Hepatocyte (in vitro differentiated cells): ENCODE measurements around the gene CASKIN1. TPM values are rescaled to one million over a fixed set of nuclear protein-coding genes. Genes with fewer than 3 reads are reported as not detected.

Source experiments
- DNase-seq: peaks from one replicate; pipeline ENCODE4 v3.0.0-alpha.2; 2016; ENCODE audit warnings: low spot score
- H2AFZ ChIP-seq: fragments of 200-600 bp; sonication (generic); 2 replicates; pipeline ENCODE4 v1.6.0; 2016; ENCODE audit warnings: antibody characterized with exemption, mild to moderate bottlenecking
- H3K27ac ChIP-seq: fragments of 200-600 bp; sonication (generic); 2 replicates; pipeline ENCODE4 v1.5.1; 2016; ENCODE audit warnings: mild to moderate bottlenecking
- H3K27me3 ChIP-seq: fragments of 200-600 bp; sonication (generic); 2 replicates; pipeline ENCODE4 v1.6.1; 2016
- H3K36me3 ChIP-seq: fragments of 200-600 bp; sonication (generic); replicated peaks from 2 replicates; pipeline ENCODE4 v1.5.1; 2016; ENCODE audit warnings: low read depth; ENCODE audit not compliant: insufficient read depth
- H3K4me1 ChIP-seq: fragments of 200-600 bp; sonication (generic); 2 replicates; pipeline ENCODE4 v1.5.1; 2016; ENCODE audit warnings: mild to moderate bottlenecking, moderate library complexity; ENCODE audit not compliant: insufficient read depth
- H3K4me2 ChIP-seq: fragments of 200-600 bp; sonication (generic); 2 replicates; pipeline ENCODE4 v1.6.0; 2016
- H3K4me3 ChIP-seq: fragments of 200-600 bp; sonication (generic); 2 replicates; pipeline ENCODE4 v1.5.1; 2016; ENCODE audit warnings: mild to moderate bottlenecking
- H3K79me2 ChIP-seq: fragments of 200-600 bp; sonication (generic); 2 replicates; pipeline ENCODE4 v1.6.0; 2017; ENCODE audit warnings: mild to moderate bottlenecking
- H3K9me2 ChIP-seq: fragments of 200-600 bp; sonication (generic); replicated peaks from 2 replicates; pipeline ENCODE4 v1.6.0; 2017; ENCODE audit warnings: mild to moderate bottlenecking; ENCODE audit not compliant: insufficient read depth
- H3K9me3 ChIP-seq: fragments of 200-600 bp; sonication (generic); 2 replicates; pipeline ENCODE4 v1.5.1; 2016; ENCODE audit warnings: low read depth, mild to moderate bottlenecking
- H4K20me1 ChIP-seq: fragments of 200-600 bp; sonication (generic); 2 replicates; pipeline ENCODE4 v1.6.0; 2016; ENCODE audit warnings: mild to moderate bottlenecking; ENCODE audit not compliant: insufficient read depth, poor library complexity, severe bottlenecking
- EZH2 ChIP-seq: fragments of 200-600 bp; sonication (generic); IDR thresholded peaks from 2 replicates; pipeline ENCODE4 v1.6.1; 2016; ENCODE audit warnings: antibody characterized with exemption, mild to moderate bottlenecking, borderline replicate concordance
- EZH2phosphoT487 ChIP-seq: fragments of 200-600 bp; sonication (generic); IDR thresholded peaks from one replicate; pipeline ENCODE4 v1.6.1; 2018; ENCODE audit warnings: antibody characterized with exemption, mild to moderate bottlenecking, low read depth, moderate library complexity; ENCODE audit not compliant: unreplicated experiment, severe bottlenecking
- WGBS: methylation state at CpG from one replicate; pipeline ENCODE4 v1.1.6; 2016; ENCODE audit warnings: low lambda C conversion rate; ENCODE audit errors: missing lambda C conversion rate; 5-methylcytosine and 5-hydroxymethylcytosine counted together
- polyA plus RNA-seq: library from polyadenylated mRNA; unstranded; fragments of >200 nt; fragmentation: Nextera tagmentation; extraction: Ambion mirVana; gene quantifications from 2 replicates; pipeline ENCODE4 v1.2.1, GENCODE V29; 2016
- total RNA-seq: library from RNA; depleted of rRNA; stranded (reverse); fragments of >200 nt; gene quantifications from 2 replicates; pipeline ENCODE4 v1.2.3, GENCODE V29; 2014
- TF ChIP-seq, protein P1 (sequence below): fragments of 200-600 bp; sonication (generic); IDR thresholded peaks from 2 replicates; pipeline ENCODE4 v1.5.1; 2016; ENCODE audit warnings: antibody characterized with exemption, mild to moderate bottlenecking; ENCODE audit not compliant: poor library complexity

CASKIN1 gene
- total and polyA plus RNA-seq, 2 experiments from 2014 or later, result 0.47 to 1.7 TPM

DNA sequence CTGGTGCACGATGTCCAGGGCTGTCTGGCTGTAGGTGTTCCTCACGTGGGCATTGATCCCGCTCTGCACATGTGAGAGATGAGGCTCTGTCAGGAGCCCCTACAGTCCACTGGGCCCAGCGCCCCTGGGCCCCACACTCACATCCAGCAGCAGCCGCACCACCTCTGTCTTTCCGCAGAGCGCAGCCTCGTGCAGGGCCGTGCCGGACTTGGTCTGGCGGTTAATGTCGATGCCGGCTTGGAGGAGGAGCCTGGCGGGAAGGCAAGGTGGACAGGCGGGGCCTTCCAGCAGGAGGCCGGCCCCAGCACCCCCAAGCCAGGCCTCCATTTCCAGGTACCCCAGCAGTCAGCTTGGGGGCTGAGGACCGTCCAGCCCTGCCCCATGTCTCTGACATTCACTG, 9.2 kb downstream of the CASKIN1 start:
- H3K9me3 ChIP-seq, result no peaks in the 10 kb centered on the region
- no peak overlapping the region for H2AFZ ChIP-seq
- no peaks in the 10 kb centered on the region for H3K27me3 ChIP-seq
- no peaks in the 10 kb centered on the region for H3K79me2 ChIP-seq
- no peak overlapping the region for H3K27ac ChIP-seq
- H3K9me2 ChIP-seq, result no peaks in the 10 kb centered on the region
- 90% methylated on average over 17 of the region's 17 CpGs for WGBS
- H3K4me2 ChIP-seq, result no peak overlapping the region
- H3K36me3 ChIP-seq, result no peaks in the 10 kb centered on the region
- no peaks in the 10 kb centered on the region for H4K20me1 ChIP-seq
- H3K4me1 ChIP-seq, result no peaks in the 10 kb centered on the region
- H3K4me3 ChIP-seq, result no peak overlapping the region
- DNase-seq, result no peak
- TF ChIP-seq EZH2 (no peak), EZH2phosphoT487 (no peak)
- TF ChIP-seq, protein P1, sequence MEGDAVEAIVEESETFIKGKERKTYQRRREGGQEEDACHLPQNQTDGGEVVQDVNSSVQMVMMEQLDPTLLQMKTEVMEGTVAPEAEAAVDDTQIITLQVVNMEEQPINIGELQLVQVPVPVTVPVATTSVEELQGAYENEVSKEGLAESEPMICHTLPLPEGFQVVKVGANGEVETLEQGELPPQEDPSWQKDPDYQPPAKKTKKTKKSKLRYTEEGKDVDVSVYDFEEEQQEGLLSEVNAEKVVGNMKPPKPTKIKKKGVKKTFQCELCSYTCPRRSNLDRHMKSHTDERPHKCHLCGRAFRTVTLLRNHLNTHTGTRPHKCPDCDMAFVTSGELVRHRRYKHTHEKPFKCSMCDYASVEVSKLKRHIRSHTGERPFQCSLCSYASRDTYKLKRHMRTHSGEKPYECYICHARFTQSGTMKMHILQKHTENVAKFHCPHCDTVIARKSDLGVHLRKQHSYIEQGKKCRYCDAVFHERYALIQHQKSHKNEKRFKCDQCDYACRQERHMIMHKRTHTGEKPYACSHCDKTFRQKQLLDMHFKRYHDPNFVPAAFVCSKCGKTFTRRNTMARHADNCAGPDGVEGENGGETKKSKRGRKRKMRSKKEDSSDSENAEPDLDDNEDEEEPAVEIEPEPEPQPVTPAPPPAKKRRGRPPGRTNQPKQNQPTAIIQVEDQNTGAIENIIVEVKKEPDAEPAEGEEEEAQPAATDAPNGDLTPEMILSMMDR, result no peak

GRCh38 chr16:2186505-2186904, 9.9 kb downstream of the CASKIN1 start:
- Histone ChIP-seq H3K27ac (no peak overlapping the region), H3K9me2 (no peaks in the 10 kb centered on the region), H4K20me1 (no peaks in the 10 kb centered on the region), H3K4me2 (no peak overlapping the region), H2AFZ (no peak overlapping the region), H3K4me3 (no peak overlapping the region), H3K36me3 (no peaks in the 10 kb centered on the region), H3K79me2 (no peaks in the 10 kb centered on the region), H3K9me3 (no peaks in the 10 kb centered on the region), H3K27me3 (no peaks in the 10 kb centered on the region), H3K4me1 (no peaks in the 10 kb centered on the region)
- TF ChIP-seq, protein P1, result no peak
- TF ChIP-seq EZH2phosphoT487, result no peak
- no peak for TF ChIP-seq EZH2
- DNase-seq, result no peak
- WGBS, result 92% methylated on average over 15 of the region's 20 CpGs

DNA sequence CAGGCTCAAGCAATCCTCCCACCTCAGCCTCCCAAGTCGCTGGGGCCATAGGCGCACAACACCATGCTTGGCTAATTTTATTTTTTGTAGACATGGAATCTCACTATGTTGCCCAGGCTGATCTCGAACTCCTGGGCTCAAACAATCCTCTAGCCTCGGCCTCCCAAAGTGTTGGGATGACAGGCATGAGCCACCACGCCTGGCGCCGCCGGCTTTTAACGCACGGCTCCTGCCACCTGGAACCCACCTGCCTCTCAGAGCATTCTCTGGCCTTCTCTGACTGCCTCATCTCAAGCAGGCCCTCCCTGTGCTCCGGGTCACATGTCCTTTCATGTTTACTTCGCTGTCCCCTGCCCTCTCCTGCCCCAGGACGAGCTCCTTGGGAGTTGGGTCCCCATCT, 10.3 kb downstream of the CASKIN1 start:
- H3K4me2 ChIP-seq, result no peak overlapping the region
- no peaks in the 10 kb centered on the region for H3K79me2 ChIP-seq
- no peak for TF ChIP-seq EZH2phosphoT487
- TF ChIP-seq, protein P1, result no peak
- TF ChIP-seq EZH2, result no peak
- H3K27me3 ChIP-seq, result no peaks in the 10 kb centered on the region
- no peaks in the 10 kb centered on the region for H3K4me1 ChIP-seq
- H3K36me3 ChIP-seq, result no peaks in the 10 kb centered on the region
- no peaks in the 10 kb centered on the region for H3K9me2 ChIP-seq
- H3K4me3 ChIP-seq, result no peak overlapping the region
- H2AFZ ChIP-seq, result no peak overlapping the region
- 90% methylated on average over 13 of the region's 13 CpGs for WGBS
- H3K9me3 ChIP-seq, result no peaks in the 10 kb centered on the region
- H4K20me1 ChIP-seq, result no peaks in the 10 kb centered on the region
- no peak for DNase-seq
- no peak overlapping the region for H3K27ac ChIP-seq

DNA sequence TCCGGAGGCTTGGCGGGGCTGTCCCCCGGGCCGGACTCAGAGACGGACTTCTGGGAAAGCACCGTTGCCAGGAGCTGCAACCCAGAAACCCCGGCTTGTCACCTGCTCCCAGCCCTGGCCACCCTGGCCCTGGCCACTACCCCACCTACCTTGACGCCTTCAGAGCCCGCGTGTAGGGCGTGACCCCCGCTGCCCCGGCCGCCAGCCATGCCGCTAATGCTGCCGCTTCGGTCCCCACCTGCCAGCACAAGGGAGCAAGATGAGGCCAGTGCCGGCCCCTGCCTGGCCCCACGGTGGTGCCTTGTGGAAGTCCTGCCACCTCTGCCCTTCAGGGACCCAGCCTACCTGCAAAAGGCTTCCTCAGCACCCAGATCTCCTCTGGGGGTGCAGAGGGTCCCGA, 11.4 kb downstream of the CASKIN1 start:
- DNase-seq, result no peak
- TF ChIP-seq EZH2 (no peak), EZH2phosphoT487 (no peak)
- TF ChIP-seq, protein P1, result no peak
- H3K4me3 ChIP-seq, result no peak overlapping the region
- H3K9me3 ChIP-seq, result no peaks in the 10 kb centered on the region
- H3K27me3 ChIP-seq, result no peaks in the 10 kb centered on the region
- H3K36me3 ChIP-seq, result no peaks in the 10 kb centered on the region
- WGBS, result 90% methylated on average over 19 of the region's 20 CpGs
- H2AFZ ChIP-seq, result no peak overlapping the region
- H4K20me1 ChIP-seq, result no peaks in the 10 kb centered on the region
- H3K9me2 ChIP-seq, result no peaks in the 10 kb centered on the region
- H3K79me2 ChIP-seq, result no peaks in the 10 kb centered on the region
- H3K27ac ChIP-seq, result no peak overlapping the region
- no peak overlapping the region for H3K4me2 ChIP-seq
- H3K4me1 ChIP-seq, result no peaks in the 10 kb centered on the region
